Fibroblast of skin of right biceps (primary cell): ENCODE measurements around the gene KLHL5.
"Not testable (repeated sequence)": the region's sequence is repeated elsewhere in the genome, so short reads cannot be mapped to it uniquely, and the experiment has no call there.

Experiments
- DNase-seq: peaks from one replicate; pipeline ENCODE4 v3.0.0-alpha.2; 2013

Gene KLHL5, protein sequence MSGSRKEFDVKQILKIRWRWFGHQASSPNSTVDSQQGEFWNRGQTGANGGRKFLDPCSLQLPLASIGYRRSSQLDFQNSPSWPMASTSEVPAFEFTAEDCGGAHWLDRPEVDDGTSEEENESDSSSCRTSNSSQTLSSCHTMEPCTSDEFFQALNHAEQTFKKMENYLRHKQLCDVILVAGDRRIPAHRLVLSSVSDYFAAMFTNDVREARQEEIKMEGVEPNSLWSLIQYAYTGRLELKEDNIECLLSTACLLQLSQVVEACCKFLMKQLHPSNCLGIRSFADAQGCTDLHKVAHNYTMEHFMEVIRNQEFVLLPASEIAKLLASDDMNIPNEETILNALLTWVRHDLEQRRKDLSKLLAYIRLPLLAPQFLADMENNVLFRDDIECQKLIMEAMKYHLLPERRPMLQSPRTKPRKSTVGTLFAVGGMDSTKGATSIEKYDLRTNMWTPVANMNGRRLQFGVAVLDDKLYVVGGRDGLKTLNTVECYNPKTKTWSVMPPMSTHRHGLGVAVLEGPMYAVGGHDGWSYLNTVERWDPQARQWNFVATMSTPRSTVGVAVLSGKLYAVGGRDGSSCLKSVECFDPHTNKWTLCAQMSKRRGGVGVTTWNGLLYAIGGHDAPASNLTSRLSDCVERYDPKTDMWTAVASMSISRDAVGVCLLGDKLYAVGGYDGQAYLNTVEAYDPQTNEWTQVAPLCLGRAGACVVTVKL

DNA sequence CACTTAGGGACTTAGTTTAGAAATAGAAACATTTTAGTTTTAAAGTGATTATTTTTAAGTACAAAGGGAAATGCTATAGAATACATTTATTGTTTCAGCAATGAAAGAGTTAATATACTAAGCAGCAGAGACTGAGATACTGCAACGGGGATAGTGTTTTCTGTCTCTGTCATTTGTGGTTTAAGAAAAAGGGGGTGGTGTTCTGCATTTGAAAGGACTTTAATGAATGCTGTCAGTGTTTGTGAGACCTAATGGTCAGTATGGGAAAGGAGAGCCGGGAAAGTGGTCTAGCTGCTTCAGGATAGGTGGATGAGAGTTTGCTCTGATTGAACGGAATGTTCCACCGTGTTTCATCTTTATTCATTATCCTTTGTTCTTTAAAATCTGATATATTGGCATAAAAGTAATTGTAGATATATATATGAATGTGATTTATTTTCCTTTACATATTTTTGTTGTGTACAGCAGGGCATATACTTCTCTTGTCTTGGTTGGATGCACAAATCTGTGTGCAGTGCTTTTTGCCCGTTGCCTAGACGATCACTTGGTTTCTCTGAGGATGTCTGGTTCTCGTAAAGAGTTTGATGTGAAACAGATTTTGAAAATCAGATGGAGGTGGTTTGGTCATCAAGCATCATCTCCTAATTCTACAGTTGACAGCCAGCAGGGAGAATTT is at the start of gene KLHL5:
Gene KLHL5, plus strand, starts transcription at position 139 of the 676 bp plus-strand sequence. Its CDS starts 421 bp downstream, at position 560.
- DNase-seq: peak; percentile 8

DNA sequence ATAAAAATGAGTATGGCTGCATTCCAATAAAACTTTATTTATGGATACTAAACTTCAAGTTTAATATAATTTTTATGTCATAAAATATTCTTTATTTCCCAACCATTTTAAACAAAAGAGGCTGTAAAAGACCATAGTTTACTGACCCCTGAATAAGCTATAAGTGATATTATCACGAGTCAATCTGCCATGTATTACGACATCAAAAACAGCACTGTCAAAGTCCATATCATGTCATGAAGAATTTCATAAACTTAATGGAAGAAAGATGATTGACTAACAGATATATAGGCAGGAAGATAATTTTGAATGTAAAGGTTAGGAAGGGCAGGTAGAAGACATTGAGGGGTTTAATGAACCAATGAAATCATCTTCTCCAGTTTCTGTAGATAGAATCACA is 48.0 kb upstream of the KLHL5 start:
- no peak for DNase-seq

DNA sequence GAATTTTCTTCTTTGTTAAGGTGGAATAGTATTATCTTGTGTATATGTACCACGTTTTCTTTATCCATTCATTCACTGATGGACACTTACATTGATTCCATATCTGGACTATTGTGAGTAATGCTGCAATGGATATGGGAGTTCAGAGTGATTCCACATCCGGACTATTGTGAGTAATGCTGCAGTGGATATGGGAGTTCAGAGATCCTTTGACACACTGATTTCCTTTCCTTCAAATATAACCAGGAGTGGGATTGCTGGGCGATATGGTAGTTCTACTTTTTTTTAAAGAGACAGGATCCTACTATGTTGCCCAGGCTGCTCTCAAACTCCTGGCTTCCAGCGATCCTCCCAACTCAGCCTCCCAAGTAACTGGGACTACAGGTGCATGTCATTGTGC is 41.9 kb upstream of the KLHL5 start:
- no peak for DNase-seq

DNA sequence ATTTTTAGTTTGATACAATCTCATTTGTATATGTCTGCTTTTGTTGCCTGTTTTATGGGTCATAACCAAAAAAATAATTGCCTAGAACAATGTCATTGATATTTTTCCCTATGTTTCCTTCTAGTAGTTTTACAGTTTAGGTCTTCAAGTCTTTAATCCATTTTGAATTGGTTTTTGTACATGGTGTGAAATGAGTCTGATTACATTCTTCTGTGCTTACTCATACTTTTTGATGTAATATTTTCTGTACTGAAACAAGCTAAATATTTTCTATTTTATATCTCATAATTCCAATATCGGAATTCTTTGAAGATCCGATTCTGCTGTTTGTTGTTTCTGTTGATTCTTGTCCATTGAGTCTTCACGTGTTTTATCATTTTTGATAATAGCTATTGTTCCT is 40.4 kb upstream of the KLHL5 start:
- DNase-seq: no peak

DNA sequence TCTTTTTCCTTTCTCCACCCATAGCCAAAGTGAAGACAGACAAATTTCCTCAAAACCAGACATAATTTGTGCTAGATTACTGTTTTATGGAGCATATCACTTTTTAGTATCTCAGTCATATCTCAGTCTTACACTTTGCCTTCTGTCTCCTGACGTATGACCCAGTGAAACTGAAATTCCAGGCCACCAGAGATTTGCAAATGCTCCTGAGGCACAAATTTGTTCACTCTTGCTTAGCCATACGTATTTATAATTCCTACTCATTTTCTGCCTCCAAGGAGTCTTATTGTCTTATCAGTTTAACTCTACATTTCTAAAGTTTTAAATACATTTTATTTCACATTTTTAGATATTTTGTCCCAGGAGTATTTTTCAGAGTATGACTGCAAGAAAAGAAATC is 39.8 kb upstream of the KLHL5 start:
- no peak for DNase-seq

DNA sequence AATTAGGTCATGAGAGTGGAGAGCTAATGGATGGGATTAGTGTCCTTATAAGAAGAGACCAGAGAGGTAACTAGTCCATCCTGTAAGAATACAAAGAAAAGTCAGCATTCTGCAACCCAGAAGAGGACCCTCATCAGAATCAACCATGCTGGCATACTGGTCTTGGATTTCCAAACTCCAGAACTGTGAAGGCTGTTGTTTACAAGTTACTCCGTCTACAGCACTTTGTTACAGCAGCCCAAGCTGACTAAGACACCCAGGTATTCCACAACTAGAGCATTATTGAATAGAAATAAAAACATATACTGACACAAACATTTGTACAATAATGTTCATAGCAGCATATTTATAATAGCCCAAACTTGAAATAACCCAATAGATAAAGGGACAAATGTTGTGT is 39.0 kb upstream of the KLHL5 start:
- DNase-seq: no peak

DNA sequence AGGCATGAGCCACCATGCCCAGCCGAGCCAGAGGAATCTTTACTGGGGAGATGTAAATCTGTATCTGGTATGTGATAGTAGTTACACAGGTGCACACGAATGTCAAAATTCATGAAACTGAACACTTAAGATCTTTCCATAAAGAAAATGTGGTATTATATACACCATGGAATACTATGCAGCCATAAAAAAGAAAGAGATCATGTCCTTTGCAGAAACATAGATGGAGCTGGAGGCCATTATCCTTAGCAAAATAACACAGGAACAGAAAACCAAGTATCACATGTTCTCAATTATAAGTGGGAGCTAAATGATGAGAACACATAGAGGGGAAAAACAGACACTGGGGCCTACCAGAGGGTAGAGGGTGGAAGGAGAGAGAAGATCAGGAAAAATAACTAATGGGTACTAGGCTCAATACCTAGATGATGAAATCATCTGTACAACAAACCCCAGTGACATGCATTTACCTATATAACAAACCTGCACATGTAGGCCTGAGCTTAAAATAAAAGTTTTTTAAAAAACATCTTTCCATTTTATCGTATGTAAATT is 37.6 kb upstream of the KLHL5 start:
- DNase-seq: no peak

DNA sequence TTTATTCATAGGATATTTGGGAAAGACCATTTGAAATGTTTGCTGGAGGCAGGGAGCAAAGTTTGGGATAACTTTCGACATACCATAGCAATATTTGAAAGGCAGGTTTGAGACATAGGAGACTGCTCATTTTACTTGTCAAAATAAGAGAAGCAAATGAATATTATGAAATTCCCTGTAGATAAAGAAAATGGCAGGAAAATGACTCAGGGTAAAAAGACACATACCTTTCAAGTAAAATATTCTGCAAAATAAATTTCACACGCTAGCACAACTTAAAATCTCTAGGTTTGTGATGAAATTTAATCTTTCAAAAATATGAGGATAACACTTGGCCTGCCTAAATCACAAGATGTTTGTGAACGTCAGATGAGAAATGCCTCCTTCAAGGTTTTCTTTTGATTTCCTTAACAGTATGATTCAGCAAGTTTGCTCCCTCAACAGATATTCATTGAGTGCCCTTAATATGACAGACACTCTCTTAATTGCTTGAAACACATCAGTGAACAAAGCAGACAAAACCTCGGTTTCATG is 36.4 kb upstream of the KLHL5 start:
- DNase-seq: peak; percentile 9

DNA sequence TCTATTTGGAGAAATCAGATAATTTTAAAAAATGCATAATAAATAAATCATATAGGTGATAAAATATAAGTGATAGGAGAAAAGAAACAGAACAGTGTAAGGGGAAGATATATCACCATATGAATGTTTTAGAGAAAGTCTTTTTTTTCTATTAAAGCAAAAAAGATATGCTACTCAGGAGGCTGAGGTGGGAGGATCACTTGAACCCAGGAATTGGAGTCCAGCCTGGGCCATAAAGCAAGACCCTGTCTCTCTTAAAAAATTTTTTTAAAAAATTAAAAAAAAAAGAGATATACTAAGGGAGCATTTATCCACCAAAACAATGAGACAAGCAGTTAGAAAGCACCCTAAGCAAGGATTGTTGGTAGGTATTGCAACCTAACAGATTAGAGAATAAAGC is 35.9 kb upstream of the KLHL5 start:
- DNase-seq: no peak

DNA sequence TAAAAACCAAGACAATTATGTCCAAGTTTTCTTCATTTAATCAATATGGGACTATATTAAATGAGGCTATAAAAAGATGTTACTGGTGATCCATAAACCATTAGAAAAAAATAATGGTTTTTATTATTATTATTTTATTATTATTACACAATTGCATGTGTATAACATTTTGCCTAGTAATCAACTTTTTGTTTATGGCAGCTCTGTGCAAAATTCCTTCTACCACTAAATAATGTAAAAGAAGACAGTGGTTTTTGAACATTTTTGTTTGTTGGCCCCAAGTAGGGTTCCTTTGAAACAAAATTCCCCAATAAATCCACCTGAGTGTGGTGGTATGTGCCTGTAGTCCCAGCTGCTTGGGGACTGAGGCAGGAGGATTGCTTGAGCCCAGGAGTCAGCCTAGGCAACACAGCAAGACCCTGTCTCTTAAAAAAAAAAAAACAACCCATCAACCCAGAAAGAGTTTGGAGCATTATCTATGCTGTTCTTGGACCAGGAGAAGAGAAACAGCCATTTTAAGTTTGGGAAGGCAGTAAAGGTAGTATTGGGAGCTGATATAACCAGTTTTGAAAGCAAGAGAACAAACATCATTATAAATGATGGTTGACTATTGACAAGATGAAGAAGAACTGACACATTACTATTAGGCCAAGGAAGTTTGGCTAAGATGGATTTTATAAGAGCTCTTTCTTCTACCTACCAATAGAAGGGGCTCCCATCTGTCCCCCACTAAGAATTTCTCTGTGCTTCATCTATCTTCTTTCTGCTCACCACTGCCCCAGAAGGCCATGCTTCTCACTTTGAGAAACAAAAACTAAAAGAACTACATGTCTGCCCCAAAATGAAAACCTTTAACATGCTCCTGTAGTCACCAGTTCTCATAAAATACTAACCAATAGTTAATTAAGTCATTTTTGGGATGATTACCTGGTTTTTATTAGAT is 32.0 kb upstream of the KLHL5 start:
- DNase-seq: no peak

DNA sequence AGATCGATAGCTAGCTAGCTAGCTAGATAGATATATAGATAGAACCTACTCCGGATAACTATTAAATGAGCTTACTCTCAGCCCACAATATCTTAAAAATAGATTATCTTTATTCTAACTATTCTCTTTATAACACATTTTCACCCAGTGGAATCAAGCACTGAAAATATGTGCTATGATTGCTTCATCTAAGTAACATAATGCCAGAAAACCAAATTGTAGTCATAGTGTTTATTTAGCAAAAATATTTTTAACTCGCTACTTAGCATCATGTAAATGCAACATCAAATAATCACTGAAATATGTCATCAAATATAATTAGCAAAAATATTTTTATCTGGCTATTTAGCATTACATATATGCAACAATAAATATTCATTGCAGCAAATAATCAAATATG is 31.3 kb upstream of the KLHL5 start:
- peak; percentile 2 for DNase-seq

DNA sequence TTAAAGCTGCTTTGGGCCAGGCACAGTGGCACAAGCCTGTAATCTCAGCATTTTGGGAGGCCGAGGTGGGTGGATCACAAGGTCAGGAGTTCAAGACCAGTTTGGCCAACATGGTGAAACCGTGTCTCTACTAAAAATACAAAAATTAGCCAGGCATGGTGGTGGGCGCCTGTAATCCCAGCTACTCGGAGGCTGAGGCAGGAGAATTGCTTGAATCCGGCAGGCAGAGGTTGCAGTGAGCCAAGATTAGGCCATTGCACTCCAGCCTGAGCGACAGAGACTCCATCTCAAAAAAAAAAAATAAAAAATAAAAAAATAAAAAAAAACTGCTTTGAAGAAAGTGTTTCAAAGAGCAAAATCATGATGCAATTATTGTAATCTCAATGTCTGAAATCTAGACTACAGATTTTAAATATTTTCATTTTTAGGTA is 30.4 kb upstream of the KLHL5 start:
- DNase-seq: not testable (repeated sequence)

DNA sequence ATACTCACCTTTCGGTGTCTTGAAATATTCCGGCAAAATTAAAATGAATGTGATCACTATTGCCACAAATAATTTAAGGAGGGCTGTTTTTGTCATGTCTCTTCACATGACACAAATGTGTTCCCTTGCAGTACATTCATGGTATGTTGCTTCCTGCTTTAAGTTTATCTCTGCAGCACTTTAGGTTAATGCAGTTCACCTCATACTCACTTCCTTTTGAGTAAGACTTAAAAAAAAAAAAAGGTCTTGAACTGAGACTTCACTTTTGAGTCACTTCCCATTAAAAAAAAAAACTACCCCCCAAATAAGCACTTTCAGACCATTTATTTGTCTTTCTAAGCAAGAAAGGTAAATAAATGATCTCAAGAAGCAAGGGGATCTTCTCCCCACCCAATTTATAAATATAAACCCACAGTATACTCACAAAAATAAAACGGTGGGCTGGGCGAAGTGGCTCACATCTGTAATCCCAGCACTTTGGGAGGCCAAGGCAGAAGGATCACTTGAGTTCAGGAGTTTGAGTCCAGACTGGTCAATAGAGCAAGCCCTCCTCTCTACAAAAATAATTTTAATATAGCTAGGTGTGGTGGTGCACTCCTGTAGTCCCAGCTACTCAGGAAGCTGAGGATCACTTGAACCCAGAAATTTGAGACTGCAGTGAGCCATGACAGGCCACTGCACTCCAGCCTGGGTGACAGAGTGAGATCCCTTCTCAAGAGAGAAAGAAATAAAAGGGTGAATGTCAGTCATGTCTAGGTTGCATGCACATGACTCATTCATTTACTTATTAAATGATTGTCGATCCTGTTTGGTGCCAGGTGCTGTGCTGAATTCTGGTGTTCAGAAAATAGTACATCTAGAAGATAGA is 29.6 kb upstream of the KLHL5 start, which contains the start of gene TMEM156:
Gene TMEM156, minus strand, starts transcription at position 192 of the 868 bp plus-strand sequence. Its CDS starts 96 bp downstream, at position 96.
- peak; percentile 65 for DNase-seq

DNA sequence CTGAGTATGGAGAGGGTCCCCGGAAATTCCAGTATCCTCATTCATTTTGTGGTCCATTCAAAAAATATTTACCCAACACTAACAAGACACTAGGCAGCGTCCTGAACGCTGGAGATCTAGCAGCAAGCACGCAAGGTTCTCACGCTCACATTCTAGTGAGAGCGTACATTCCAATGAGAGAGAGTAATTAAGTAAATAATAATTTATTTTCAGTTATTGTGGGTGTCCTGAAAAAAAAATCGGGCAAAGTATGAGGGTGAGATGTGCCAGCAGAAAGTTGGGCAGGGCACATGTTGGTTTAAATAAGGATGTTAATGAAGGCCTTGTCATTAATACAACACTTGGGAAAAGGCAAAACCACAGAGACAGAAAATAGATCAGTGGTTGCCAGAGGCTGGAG is 25.9 kb upstream of the KLHL5 start:
- DNase-seq: peak; percentile 35

DNA sequence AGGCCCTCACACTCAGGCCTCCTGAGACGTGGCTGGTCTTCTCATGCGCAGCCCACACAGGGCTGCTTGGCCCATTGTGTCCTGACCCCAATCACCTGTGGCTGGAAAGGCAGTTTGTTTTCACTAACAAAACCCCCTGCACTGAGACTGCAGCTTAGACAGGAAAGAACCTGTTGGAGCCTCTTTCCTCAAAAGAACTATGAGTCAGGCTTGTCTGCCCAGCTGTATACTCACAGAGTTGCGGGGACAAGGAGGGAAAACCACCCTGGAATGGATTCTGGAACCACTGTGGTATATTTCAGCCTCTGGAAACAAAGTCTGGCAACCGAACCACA is 24.6 kb upstream of the KLHL5 start:
- DNase-seq: peak; percentile 34

DNA sequence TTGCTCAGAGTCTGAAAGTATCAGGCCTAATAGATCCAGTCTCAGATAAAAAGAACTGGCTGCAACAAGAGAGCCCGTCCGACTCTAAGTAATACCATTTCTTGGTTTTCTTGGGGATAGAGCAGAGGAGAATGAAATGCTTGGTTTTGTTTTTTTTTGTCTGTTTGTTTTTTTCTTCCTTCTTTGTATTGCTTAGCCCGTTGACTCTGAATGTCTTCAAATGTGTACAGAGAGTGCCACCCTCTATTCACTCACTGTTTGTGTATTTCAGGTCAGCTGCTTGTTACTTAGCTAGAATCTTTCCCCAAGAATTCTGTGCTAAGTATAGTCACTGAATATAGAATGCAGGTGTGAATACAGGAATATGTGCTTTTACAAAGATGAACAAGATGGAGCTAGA is 24.1 kb upstream of the KLHL5 start:
- no peak for DNase-seq

DNA sequence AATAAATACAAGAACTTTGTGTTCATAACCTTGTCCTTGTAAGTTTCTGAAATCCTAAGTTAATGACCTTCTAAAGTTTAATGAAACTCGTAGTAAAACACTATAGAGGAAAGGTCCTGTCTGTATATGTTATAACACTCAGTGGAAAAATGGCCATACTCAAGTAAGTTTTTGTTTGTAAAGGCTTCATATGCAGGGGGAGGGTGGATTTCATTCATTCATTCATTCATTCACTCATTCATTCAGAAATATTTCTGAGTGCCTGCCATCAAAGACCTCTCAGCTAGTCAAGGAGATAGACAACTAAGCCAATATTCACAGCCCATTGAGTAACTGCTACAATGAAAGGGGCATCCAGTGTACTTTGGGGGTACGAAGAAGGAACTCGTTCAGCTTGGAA is 22.9 kb upstream of the KLHL5 start:
- no peak for DNase-seq

DNA sequence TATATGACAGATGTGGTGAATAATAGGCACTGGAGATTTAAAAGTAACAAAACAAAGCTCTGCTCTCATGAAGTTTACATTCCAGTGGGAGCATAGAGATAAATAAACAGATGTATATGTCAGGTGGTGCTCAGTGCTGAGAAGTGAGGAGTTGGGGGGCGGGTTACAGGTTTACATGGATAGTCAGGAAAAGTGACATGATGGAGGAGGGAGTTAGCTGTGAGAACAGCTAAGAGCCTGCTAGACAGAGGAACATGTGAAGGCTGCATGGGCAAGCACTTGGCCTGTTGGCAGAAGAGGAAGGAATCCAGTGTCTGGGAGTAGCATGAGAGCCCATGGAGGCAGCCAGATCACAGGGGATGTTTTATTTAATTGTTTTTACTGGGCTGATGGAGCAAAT is 19.7 kb upstream of the KLHL5 start:
- no peak for DNase-seq

DNA sequence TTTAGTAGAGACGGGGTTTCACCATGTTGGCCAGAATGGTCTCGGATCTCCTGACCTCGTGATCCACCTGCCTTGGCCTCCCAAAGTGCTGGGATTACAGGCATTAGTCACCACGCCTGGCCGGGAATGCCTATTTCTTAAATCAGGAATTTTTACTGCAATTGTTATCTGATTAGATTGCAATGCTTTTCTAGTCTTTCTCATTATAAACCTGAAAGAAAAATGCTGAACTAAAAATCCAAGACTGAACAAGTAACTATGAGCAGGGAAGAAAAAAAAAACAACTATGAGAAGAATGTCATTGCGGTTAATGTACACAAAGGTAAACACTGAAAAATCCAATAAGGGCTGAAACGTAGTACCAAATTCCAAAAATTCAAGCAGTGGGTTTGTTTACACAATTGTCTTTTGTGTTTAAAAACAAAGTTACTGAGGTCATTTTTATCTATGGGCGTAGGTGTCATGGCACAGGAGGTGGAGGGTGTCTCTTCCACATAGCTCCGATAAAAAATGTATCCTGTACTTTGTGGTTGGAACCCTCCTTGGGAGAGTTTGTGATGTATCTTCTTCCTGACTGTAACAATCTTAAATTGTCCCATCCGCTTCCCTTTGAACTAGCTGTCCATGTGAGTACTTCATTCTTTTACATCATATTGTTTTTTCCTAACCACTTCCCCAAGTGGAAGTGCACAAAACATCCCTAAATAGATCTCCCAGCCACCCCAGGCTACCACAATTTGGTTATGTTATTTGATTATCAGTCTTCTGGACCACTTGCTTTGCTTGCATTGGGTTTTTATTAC is 18.8 kb upstream of the KLHL5 start:
- peak; percentile 30 for DNase-seq

DNA sequence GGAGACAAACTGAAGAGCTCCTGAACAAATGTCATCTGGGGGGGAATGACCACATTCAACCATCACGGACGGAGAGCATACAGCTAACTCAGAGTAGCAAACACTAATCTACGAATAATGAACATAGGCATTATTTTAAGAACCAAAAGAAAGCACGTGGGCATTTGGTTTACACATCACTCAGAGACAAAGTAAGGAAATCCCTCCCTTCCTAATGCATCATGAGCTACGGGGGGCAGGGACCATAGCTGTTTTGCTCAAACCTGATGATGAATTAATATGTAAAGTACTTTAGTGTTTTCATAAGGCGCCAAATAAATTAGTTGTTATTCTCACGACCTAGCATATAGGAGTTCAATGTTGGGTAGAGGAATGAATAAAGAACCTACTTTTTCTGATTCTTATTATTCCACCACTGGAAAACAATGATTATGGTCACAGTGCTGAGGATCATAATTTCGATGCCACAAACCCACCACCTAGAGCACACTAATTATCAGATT is 18.1 kb upstream of the KLHL5 start:
- DNase-seq: peak; percentile 28
